SK-N-MC (cell line): ENCODE results near the gene CTNNBIP1.

Source experiments
- DNase-seq: peaks from one replicate; pipeline ENCODE4 v3.0.0-alpha.2; 2011; ENCODE audit warnings: low read depth, low spot score
- H3K27ac ChIP-seq: fragments of 200-600 bp; sonication (generic); 2 replicates; pipeline ENCODE4 v1.5.1; 2016; ENCODE audit warnings: mixed run types
- H3K36me3 ChIP-seq: fragments of 200-600 bp; sonication (generic); 2 replicates; pipeline ENCODE4 v1.6.1; 2017; ENCODE audit warnings: antibody characterized with exemption, low read length, mixed read lengths; ENCODE audit not compliant: insufficient read depth
- H3K4me3 ChIP-seq: fragments of 200-600 bp; sonication (generic); 2 replicates; pipeline ENCODE4 v1.5.1; 2016
- H3K9ac ChIP-seq: fragments of 200-600 bp; sonication (generic); 2 replicates; pipeline ENCODE4 v1.8.0; 2017; ENCODE audit warnings: mixed run types, mixed read lengths; ENCODE audit not compliant: insufficient read length
- H3K9me3 ChIP-seq: fragments of 200-600 bp; sonication (generic); 2 replicates; pipeline ENCODE4 v1.6.1; 2017; ENCODE audit warnings: low read depth, mild to moderate bottlenecking, antibody characterized with exemption, low read length, moderate library complexity, mixed read lengths
- EZH2 ChIP-seq: fragments of 200-600 bp; sonication (generic); IDR thresholded peaks from one replicate; pipeline ENCODE4 v1.6.1; 2017; ENCODE audit warnings: antibody characterized with exemption
- FOXP2 ChIP-seq: optimal IDR thresholded peaks from 2 replicates; pipeline ENCODE3; 2011; ENCODE audit warnings: mild to moderate bottlenecking, moderate library complexity; ENCODE audit not compliant: insufficient read depth; ENCODE audit errors: extremely low read length, control extremely low read depth
- POLR2AphosphoS5 ChIP-seq: IDR thresholded peaks from 2 replicates; pipeline ENCODE4 v1.6.1; 2012; ENCODE audit warnings: mild to moderate bottlenecking, low read depth, low read length, borderline replicate concordance

The CTNNBIP1 gene

DNA sequence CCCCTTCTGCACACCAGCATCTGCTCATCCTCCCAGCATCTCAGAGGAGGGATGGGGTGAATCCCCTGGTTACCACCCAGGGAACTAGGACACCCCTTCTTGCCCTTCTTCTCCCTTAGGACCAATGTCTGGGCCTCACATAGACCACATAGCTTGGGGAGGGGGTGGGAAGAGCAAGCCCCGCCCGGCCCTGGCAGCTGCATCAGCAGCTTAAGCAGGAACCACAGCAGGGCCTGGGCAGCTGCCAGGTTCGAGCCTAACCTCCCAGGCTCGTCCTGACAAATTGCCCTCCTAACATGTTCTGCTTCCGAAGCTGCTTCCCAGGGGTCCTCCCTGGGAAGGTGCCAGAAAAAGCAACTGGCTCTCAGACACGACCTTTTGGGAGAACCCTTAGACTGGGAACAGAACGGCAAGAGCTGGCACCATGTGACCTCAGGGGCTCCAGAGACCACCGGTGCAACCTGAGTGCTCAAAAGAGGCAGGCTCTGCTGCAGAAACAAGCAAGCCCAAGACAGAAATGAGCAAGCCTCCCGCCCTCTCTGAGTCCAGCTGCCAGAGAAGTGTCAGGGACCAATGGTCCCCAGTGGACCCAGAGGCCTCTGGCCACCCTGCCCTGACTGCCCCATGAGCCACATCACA, 67.9 kb downstream of the CTNNBIP1 start:
- no peak for DNase-seq
- no peak overlapping the region for H3K27ac ChIP-seq

GRCh38 chr1:9841460-9841859, 68.6 kb downstream of the CTNNBIP1 start:
- Histone ChIP-seq H3K4me3 (no peak overlapping the region), H3K9me3 (no peaks in the 10 kb centered on the region), H3K36me3 (no peaks in the 10 kb centered on the region), H3K9ac (no peak overlapping the region), H3K27ac (no peak overlapping the region)
- DNase-seq = no peak
- TF ChIP-seq POLR2AphosphoS5 = no peak
- no peak for TF ChIP-seq EZH2
- no peak for TF ChIP-seq FOXP2

More for the DNA sequence above, 67.9 kb downstream of the CTNNBIP1 start:
- Histone ChIP-seq H3K4me3 (no peak overlapping the region), H3K9me3 (no peaks in the 10 kb centered on the region), H3K36me3 (no peaks in the 10 kb centered on the region), H3K9ac (no peak overlapping the region)
- TF ChIP-seq POLR2AphosphoS5 (no peak), EZH2 (no peak), FOXP2 (no peak)

DNA sequence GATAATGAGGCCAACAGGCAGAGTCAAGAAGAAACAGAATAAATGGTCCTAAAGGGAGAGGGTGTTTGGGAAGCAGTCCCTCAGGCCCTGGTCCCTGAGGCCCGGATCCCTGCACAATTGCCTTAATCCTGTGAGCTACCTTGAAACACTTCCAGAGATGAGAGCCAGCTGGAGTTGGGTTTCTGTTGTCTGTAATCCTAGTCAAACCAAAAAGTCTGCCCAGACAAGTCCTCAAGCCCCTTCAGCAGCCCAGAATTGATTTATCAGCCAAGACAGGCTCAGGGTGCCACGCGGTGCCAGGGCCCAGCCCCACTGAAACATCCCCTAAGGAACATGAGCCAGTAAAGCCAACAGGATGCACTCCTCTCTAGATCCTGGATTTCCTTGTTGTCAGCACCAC, 69.9 kb downstream of the CTNNBIP1 start:
- Histone ChIP-seq H3K4me3 (no peak overlapping the region), H3K9ac (no peak overlapping the region), H3K9me3 (no peaks in the 10 kb centered on the region), H3K36me3 (no peaks in the 10 kb centered on the region), H3K27ac (no peak overlapping the region)
- DNase-seq = no peak
- TF ChIP-seq EZH2 (no peak), POLR2AphosphoS5 (no peak), FOXP2 (no peak)

DNA sequence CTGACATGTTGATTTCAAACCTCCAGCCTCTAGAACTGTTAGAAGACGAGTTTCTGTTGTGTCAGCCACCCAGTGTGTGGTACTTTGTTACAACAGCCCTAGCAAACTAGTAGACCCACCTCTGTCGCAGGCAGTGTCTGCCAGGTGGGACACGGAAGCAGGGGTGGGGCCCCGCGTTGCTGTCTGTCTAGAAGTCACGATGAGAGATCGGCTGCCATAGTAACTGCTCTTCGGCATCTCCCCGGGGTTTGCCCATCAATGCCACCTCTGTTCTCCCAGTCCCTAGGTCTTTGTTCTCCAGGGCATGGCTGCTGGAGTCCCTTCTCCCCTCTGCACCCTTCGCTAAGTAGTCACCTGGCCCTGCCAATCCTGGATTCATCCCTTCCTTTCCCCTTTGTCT, 71.1 kb downstream of the CTNNBIP1 start:
- TF ChIP-seq POLR2AphosphoS5 (no peak), FOXP2 (no peak), EZH2 (no peak)
- no peak for DNase-seq
- Histone ChIP-seq H3K9me3 (no peaks in the 10 kb centered on the region), H3K36me3 (no peaks in the 10 kb centered on the region), H3K27ac (no peak overlapping the region), H3K4me3 (no peak overlapping the region), H3K9ac (no peak overlapping the region)

DNA sequence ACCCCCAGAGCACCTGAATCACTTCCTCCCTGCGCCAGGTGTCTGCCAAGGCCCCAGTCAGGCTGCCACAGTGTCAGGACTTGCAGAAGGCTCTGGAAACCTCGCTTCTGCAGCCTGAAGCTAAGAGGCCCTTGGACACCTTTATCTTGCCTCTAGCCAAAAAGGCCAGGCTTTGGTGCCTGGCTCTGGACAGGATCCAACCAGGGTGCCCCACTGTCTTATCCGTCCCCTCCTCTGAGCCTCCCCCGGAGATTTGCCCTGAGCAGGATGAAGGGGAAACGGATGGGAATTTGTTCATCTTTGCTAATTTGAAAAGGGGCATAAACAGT, 73.5 kb downstream of the CTNNBIP1 start:
- Histone ChIP-seq H3K9me3 (no peaks in the 10 kb centered on the region), H3K27ac (no peak overlapping the region), H3K9ac (no peak overlapping the region), H3K36me3 (no peaks in the 10 kb centered on the region), H3K4me3 (no peak overlapping the region)
- DNase-seq = no peak
- TF ChIP-seq FOXP2 = no peak
- no peak for TF ChIP-seq EZH2
- no peak for TF ChIP-seq POLR2AphosphoS5

GRCh38 chr1:9835758-9836631, 74.1 kb downstream of the CTNNBIP1 start:
- no peak for DNase-seq
- H3K4me3 ChIP-seq = no peak overlapping the region
- H3K36me3 ChIP-seq = no peaks in the 10 kb centered on the region
- H3K9ac ChIP-seq = no peak overlapping the region
- H3K27ac ChIP-seq = no peak overlapping the region
- no peak for TF ChIP-seq POLR2AphosphoS5
- TF ChIP-seq EZH2 = no peak
- TF ChIP-seq FOXP2 = no peak
- H3K9me3 ChIP-seq = no peaks in the 10 kb centered on the region

- TF ChIP-seq POLR2AphosphoS5 = no peak
- no peak for TF ChIP-seq FOXP2
- TF ChIP-seq EZH2 = no peak
- no peak overlapping the region for H3K4me3 ChIP-seq
- H3K9me3 ChIP-seq = no peaks in the 10 kb centered on the region
- H3K9ac ChIP-seq = no peak overlapping the region
- DNase-seq = no peak
- no peak overlapping the region for H3K27ac ChIP-seq
- no peaks in the 10 kb centered on the region for H3K36me3 ChIP-seq
Measured at GRCh38 chr1:9835404-9835757, 74.7 kb downstream of the CTNNBIP1 start.

GRCh38 chr1:9833632-9834031, 76.4 kb downstream of the CTNNBIP1 start:
- H3K36me3 ChIP-seq = no peaks in the 10 kb centered on the region
- no peaks in the 10 kb centered on the region for H3K9me3 ChIP-seq
- H3K9ac ChIP-seq = no peak overlapping the region
- no peak for TF ChIP-seq POLR2AphosphoS5
- no peak for TF ChIP-seq EZH2
- TF ChIP-seq FOXP2 = no peak
- H3K27ac ChIP-seq = no peak overlapping the region
- DNase-seq = no peak
- H3K4me3 ChIP-seq = no peak overlapping the region

DNA sequence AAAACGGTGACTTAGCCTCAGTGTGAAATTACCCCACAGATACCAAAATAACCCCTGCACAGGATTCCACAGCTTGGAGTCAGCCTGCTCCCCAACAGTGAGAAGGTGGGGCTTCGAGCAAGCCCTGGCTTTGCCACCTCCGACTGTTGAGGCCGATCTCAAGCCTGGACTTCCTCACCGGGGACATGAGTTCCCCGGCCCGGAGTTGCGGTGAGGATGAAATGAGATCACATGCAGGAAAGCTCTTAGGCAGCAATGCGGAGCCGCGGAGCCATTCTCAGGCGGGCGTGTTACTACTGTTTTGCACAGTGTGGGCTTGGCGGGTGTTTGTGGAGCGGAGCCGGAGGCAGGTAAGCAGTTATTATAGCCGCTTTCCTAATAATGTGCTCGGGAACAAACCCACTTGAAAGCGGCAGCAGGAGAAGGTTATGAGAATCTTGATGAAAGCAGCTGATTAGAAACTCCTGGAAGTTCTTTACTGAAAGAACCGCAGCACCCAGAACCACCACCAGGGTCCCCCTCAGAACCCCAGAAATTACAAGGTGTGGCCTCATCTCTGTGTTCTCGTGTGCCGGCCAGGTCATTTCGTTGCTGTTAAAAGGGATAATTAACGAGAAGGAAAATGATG, 82.4 kb downstream of the CTNNBIP1 start:
- TF ChIP-seq EZH2 (no peak), FOXP2 (no peak), POLR2AphosphoS5 (no peak)
- Histone ChIP-seq H3K36me3 (no peaks in the 10 kb centered on the region), H3K27ac (no peak overlapping the region), H3K4me3 (no peak overlapping the region), H3K9ac (no peak overlapping the region), H3K9me3 (no peaks in the 10 kb centered on the region)
- DNase-seq = no peak
